Spleen (tissue), 7 donors: ENCODE measurements around the gene HIVEP3.

Source experiments
- POLR2A ChIP-seq, 3 donors: fragments of 450-650 bp; IDR thresholded peaks; one replicate each; pipeline ENCODE4 v1.5.1; 2017; ENCODE audit warnings: antibody characterized with exemption in 3 of 3, mild to moderate bottlenecking in 1 of 3
- POLR2AphosphoS5 ChIP-seq, 3 donors: sonication (generic); formaldehyde crosslinking; IDR thresholded peaks; one replicate each; pipeline ENCODE4 v1.5.1; 2017; ENCODE audit warnings: antibody characterized with exemption in 3 of 3
- TF ChIP-seq, protein P1 (sequence below), 11 experiments: fragments of 200-600 bp in 7 of 11; fragments of 450-650 bp in 4 of 11; sonication (generic) in 4 of 11; IDR thresholded peaks in 8 of 11; conservative IDR thresholded peaks in 3 of 11; 1 replicate in 7 of 11; 2 replicates in 4 of 11; pipeline versions ENCODE4 v1.4.0 to v1.8.0; 2016 to 2021; ENCODE audit warnings: antibody characterized with exemption in 11 of 11, inconsistent platforms in 4 of 11, mild to moderate bottlenecking in 1 of 11
- donor health status: DM: no; HTN: no; CAD: no; lungs with moderate emphysema.
- donor health status: DM: no; HTN: no; CAD: no.
- donor health status: DM: no; HTN: no; CAD: no.

DNA sequence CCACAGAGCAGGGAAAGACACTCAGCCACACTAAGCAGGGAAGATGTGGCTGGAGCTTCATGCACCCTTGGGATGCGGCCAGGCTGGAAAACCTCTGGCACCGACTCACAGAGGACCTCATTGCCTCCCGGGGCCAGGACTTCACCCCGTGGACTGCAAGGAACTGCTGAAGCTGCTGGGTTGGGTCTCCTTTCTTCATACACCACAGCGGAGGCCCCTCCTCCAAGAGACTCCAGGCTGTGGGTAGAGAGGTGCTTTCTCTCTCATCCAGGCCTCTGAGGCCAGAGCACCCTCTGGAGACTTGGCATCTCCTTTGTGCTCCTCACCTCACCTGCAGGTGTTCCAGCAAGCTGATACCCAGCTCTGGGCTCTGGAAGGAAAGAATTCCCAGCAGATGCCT, 358.2 kb downstream of the HIVEP3 start:
- TF ChIP-seq, protein P1, sequence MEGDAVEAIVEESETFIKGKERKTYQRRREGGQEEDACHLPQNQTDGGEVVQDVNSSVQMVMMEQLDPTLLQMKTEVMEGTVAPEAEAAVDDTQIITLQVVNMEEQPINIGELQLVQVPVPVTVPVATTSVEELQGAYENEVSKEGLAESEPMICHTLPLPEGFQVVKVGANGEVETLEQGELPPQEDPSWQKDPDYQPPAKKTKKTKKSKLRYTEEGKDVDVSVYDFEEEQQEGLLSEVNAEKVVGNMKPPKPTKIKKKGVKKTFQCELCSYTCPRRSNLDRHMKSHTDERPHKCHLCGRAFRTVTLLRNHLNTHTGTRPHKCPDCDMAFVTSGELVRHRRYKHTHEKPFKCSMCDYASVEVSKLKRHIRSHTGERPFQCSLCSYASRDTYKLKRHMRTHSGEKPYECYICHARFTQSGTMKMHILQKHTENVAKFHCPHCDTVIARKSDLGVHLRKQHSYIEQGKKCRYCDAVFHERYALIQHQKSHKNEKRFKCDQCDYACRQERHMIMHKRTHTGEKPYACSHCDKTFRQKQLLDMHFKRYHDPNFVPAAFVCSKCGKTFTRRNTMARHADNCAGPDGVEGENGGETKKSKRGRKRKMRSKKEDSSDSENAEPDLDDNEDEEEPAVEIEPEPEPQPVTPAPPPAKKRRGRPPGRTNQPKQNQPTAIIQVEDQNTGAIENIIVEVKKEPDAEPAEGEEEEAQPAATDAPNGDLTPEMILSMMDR (IDR thresholded peaks at IDR 0.05 in 8 of 11, conservative IDR thresholded peaks at IDR 0.05 in 3 of 11): no peak
- TF ChIP-seq POLR2A (IDR thresholded peaks at IDR 0.05): no peak
- no peak for TF ChIP-seq POLR2AphosphoS5 (IDR thresholded peaks at IDR 0.05)
